Measurements from ENCODE around the gene TBCB. TPM values are rescaled to one million over a fixed set of nuclear protein-coding genes. Genes with fewer than 3 reads are reported as not detected.

Gene TBCB
- total RNA-seq, 2 donors from 2014 or later = 119 to 212 TPM

GRCh38 chr19:36093146-36093662 lies 22.1 kb upstream of the TBCB start:
- no peak overlapping the region for H3K27ac ChIP-seq
- H3K4me3 ChIP-seq = no peak overlapping the region
- intact Hi-C loops (cut with DNase I) = no loop called here
- no peaks in the 10 kb centered on the region for H3K4me1 ChIP-seq (replicated peaks)
- H3K36me3 ChIP-seq = no peaks in the 10 kb centered on the region
- TF ChIP-seq CTCF (IDR thresholded peaks at IDR 0.05) = no peak
- no peak for TF ChIP-seq POLR2AphosphoS5 (IDR thresholded peaks at IDR 0.05)
- no peak for TF ChIP-seq POLR2A (IDR thresholded peaks at IDR 0.05)
- no peaks in the 10 kb centered on the region for H3K27me3 ChIP-seq (replicated peaks; ENCODE audit: insufficient read depth)
- no peaks in the 10 kb centered on the region for H3K9me3 ChIP-seq
- DNase-seq (ENCODE audit: low spot score) = no peak
- 87% methylated on average over 5 of the region's 5 CpGs for WGBS

- Histone ChIP-seq H3K4me1 (replicated peaks) (no peaks in the 10 kb centered on the region), H3K27ac (no peak overlapping the region), H3K4me3 (no peak overlapping the region), H3K9me3 (no peaks in the 10 kb centered on the region), H3K27me3 (replicated peaks; ENCODE audit: insufficient read depth) (no peaks in the 10 kb centered on the region), H3K36me3 (no peaks in the 10 kb centered on the region)
- intact Hi-C loops (cut with DNase I) = no loop called here
- no peak for DNase-seq (ENCODE audit: low spot score)
- WGBS = 73% methylated on average over 6 of the region's 6 CpGs
- TF ChIP-seq CTCF (IDR thresholded peaks at IDR 0.05) (no peak), POLR2A (IDR thresholded peaks at IDR 0.05) (no peak), POLR2AphosphoS5 (IDR thresholded peaks at IDR 0.05) (no peak)
Measured at GRCh38 chr19:36093687-36094086, 21.6 kb upstream of the TBCB start.

GRCh38 chr19:36097036-36097435 lies 18.2 kb upstream of the TBCB start:
- TF ChIP-seq POLR2A (IDR thresholded peaks at IDR 0.05) (no peak), CTCF (IDR thresholded peaks at IDR 0.05) (no peak), POLR2AphosphoS5 (IDR thresholded peaks at IDR 0.05) (no peak)
- Histone ChIP-seq H3K4me3 (no peak overlapping the region), H3K27ac (no peak overlapping the region), H3K36me3 (no peaks in the 10 kb centered on the region), H3K27me3 (replicated peaks; ENCODE audit: insufficient read depth) (no peaks in the 10 kb centered on the region), H3K9me3 (no peaks in the 10 kb centered on the region), H3K4me1 (replicated peaks) (no peaks in the 10 kb centered on the region)
- WGBS = 68% methylated on average over 6 of the region's 6 CpGs
- DNase-seq (ENCODE audit: low spot score) = no peak
- intact Hi-C loops (cut with DNase I) = no loop called here

GRCh38 chr19:36099166-36099785 lies 16.0 kb upstream of the TBCB start:
- Histone ChIP-seq H3K9me3 (no peaks in the 10 kb centered on the region), H3K27me3 (replicated peaks; ENCODE audit: insufficient read depth) (no peaks in the 10 kb centered on the region), H3K27ac (no peak overlapping the region), H3K36me3 (no peaks in the 10 kb centered on the region), H3K4me3 (no peak overlapping the region), H3K4me1 (replicated peaks) (no peaks in the 10 kb centered on the region)
- WGBS = 84% methylated on average over 19 of the region's 19 CpGs
- intact Hi-C loops (cut with DNase I) = no loop called here
- no peak for DNase-seq (ENCODE audit: low spot score)
- TF ChIP-seq POLR2A (IDR thresholded peaks at IDR 0.05) = no peak
- TF ChIP-seq POLR2AphosphoS5 (IDR thresholded peaks at IDR 0.05) = no peak
- TF ChIP-seq CTCF (IDR thresholded peaks at IDR 0.05) = no peak

- Histone ChIP-seq H3K4me3 (no peak overlapping the region), H3K36me3 (no peaks in the 10 kb centered on the region), H3K9me3 (no peaks in the 10 kb centered on the region), H3K27me3 (replicated peaks; ENCODE audit: insufficient read depth) (no peaks in the 10 kb centered on the region), H3K27ac (no peak overlapping the region), H3K4me1 (replicated peaks) (no peaks in the 10 kb centered on the region)
- no peak for DNase-seq (ENCODE audit: low spot score)
- 91% methylated on average over 5 of the region's 5 CpGs for WGBS
- intact Hi-C loops (cut with DNase I) = no loop called here
- TF ChIP-seq POLR2AphosphoS5 (IDR thresholded peaks at IDR 0.05) (no peak), CTCF (IDR thresholded peaks at IDR 0.05) (no peak), POLR2A (IDR thresholded peaks at IDR 0.05) (no peak)
Measured at GRCh38 chr19:36100476-36100875, 14.8 kb upstream of the TBCB start.
